ENCODE measurements around the gene PDE6H. TPM values are rescaled to one million over a fixed set of nuclear protein-coding genes. Genes with fewer than 3 reads are reported as not detected.

The PDE6H gene
- total RNA-seq, 1 donor from 2014 or later = not detected

DNA sequence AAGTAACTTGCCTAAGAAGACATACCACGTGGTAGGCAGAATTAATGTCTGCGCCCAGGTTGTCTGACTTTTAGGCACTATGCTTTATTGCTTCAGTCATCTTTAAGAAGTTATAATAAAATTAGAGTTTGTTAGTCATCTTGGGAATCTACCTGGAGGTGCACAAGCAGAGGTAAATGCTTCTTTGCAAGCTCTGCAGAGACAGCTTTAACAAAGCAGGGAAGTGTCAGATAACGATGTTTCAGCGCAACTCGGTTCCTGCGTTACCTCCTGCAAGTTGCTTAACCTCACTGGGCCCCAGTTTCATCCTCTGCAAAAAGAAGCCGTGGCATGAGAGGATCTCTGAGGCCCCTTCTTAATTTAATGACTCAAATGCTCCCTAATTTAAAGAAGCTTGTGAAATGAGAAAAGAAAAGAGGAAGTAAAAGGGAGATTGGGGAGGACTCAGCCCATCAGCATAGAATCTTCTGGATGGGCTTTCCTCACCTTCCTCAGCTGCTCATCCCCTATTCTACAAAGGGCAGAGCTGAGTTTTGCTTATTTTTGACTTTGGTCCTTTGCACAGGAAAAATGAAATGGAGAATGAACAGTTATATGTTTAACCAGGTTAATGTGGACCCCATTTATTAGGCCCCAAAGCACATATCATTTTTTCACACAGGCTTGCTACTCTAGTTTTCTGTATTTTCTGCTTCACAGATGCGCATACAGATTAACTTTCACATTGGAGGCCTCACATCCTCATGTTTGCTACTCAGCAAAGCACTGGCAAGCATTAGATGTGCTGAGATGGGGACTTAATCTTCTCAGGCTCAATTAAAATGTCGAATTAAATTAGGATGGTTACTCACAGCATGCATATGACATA, 16.6 kb upstream of the PDE6H start:
- peak overlapping the region; percentile 29 to 70 for H3K27ac ChIP-seq
- H3K36me3 ChIP-seq = no peaks in the 10 kb centered on the region
- no peaks in the 10 kb centered on the region for H3K9me3 ChIP-seq
- H3K27me3 ChIP-seq = no peaks in the 10 kb centered on the region
- TF ChIP-seq, protein P1, sequence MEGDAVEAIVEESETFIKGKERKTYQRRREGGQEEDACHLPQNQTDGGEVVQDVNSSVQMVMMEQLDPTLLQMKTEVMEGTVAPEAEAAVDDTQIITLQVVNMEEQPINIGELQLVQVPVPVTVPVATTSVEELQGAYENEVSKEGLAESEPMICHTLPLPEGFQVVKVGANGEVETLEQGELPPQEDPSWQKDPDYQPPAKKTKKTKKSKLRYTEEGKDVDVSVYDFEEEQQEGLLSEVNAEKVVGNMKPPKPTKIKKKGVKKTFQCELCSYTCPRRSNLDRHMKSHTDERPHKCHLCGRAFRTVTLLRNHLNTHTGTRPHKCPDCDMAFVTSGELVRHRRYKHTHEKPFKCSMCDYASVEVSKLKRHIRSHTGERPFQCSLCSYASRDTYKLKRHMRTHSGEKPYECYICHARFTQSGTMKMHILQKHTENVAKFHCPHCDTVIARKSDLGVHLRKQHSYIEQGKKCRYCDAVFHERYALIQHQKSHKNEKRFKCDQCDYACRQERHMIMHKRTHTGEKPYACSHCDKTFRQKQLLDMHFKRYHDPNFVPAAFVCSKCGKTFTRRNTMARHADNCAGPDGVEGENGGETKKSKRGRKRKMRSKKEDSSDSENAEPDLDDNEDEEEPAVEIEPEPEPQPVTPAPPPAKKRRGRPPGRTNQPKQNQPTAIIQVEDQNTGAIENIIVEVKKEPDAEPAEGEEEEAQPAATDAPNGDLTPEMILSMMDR (IDR thresholded peaks at IDR 0.05) = no peak
- peaks cover 6 to 39% of the 10 kb centered on the region in 2 donors for H3K4me1 ChIP-seq
- intact Hi-C loops (cut with DNase I) = no loop called here
- H3K4me3 ChIP-seq = no peak overlapping the region
- no peak for DNase-seq (ENCODE audit: low spot score in 2 of 2)

DNA sequence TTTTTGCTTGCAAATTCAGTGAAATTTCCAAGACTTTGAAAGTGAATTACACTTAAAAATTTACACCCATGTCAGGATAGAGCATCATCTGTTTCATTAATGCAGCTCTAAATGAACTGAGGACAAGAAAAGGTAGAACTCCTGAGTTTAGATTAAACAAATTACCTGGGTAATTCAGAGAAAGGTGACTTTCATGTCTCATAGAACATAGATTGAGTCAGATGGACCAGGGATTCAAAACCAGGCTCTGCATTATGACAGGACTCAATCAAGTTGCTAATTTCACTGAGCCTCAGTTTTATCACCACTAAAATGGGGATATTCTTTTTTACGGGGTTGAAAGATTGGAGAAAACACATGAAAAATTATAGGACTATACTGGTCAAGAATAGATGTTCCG, 15.9 kb upstream of the PDE6H start:
- Histone ChIP-seq H3K36me3 (no peaks in the 10 kb centered on the region), H3K4me1 (peaks cover 6 to 32% of the 10 kb centered on the region in 2 donors), H3K4me3 (peak overlapping the region in 1 of 2 donors; percentile 66), H3K27ac (peak overlapping the region; percentile 70), H3K27me3 (no peaks in the 10 kb centered on the region), H3K9me3 (no peaks in the 10 kb centered on the region)
- TF ChIP-seq, protein P1 (IDR thresholded peaks at IDR 0.05) = no peak
- intact Hi-C loops (cut with DNase I) = no loop called here
- DNase-seq (ENCODE audit: low spot score in 2 of 2) = no peak

DNA sequence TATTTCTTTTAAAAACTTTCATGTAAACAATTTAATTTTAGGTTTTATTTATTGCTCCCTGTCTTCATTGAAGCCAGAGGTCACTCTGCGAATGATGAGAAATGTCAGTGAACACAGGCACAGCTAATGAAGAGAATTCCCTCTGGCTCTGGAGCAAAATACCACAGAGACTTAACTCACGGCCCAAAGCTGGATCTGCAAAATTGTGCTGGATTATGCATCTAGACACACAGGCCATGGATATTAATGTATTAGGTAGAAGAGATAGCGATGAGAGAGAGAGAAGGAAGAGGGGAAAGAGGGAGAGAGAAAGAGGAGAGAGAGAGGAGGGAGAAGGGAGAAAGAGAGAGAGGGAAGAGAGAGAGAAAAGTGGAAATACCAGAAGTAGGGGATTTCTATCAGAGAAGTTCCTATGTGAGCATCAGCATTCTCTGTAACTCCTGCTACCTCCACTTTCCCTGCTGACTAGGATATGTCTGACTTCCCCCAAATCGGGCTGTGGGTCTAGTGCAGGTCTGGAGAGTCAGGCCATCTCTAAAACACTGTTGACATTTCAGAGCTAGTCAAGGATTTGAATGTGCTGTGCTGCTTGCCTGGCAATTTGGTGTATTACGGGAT, 15.2 kb upstream of the PDE6H start:
- DNase-seq (ENCODE audit: low spot score in 2 of 2) = no peak
- Histone ChIP-seq H3K27me3 (no peaks in the 10 kb centered on the region), H3K36me3 (no peaks in the 10 kb centered on the region), H3K27ac (peak overlapping the region; percentile 70), H3K9me3 (no peaks in the 10 kb centered on the region), H3K4me3 (peak overlapping the region; percentile 8 to 66), H3K4me1 (peaks cover 6 to 27% of the 10 kb centered on the region in 2 donors)
- intact Hi-C loops (cut with DNase I) = no loop called here
- TF ChIP-seq, protein P1 (IDR thresholded peaks at IDR 0.05) = no peak

DNA sequence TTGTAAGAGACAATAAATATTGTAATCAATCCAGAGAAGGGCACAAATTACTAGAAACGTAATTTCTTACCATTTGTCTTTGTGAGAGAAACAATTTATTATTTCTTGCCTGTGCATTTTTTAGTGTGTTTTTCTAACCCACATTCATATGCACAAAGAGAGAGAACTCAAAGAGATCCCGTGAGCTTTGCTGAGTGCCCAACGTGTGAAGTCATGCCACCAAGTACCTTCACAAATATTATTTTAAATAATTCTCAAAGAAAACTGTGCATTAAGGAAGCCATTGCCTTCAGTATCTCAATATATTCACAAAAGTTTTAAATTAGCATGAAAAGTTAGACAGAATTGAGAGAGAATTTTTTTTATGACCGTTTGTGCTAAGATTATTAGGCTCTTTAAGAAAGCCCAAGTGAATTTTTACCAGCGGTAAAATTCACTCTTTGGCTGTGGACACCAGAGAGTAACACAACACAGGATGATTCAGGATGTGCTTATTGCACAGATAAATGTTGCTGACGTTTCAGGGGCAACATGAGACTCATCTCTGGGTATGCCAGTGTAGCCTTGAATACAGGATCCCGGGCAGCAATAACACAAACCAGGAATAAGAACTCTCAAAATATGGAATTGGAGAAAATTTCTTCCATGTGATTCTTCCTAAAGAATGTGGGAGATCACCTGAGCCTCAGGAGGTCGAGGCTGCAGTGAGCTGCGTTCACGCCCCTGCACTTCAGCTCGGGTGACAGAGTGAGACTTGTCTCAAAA, 14.3 kb upstream of the PDE6H start:
- Histone ChIP-seq H3K27ac (peak overlapping the region; percentile 70 to 78), H3K27me3 (no peaks in the 10 kb centered on the region), H3K36me3 (no peaks in the 10 kb centered on the region), H3K4me3 (peak overlapping the region; percentile 22 to 66), H3K9me3 (no peaks in the 10 kb centered on the region), H3K4me1 (peaks cover 6 to 26% of the 10 kb centered on the region in 2 donors)
- TF ChIP-seq, protein P1 (IDR thresholded peaks at IDR 0.05) = no peak
- no peak for DNase-seq (ENCODE audit: low spot score in 2 of 2)
- intact Hi-C loops (cut with DNase I) = no loop called here

DNA sequence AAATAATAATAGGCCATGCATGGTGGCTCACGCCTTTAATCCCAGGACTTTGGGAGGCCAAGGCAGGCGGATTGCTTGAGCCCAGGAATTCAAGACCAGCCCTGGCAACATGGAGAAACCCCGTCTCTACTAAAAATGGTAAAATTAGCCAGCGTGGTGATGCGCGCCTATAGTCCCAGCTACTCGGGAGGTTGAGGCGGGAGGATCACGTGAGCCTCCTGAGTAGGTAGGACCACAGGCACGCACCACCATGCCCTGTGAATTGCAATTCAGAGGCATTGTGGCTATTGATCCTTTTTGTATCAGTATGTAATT, 13.8 kb upstream of the PDE6H start:
- Histone ChIP-seq H3K4me3 (peak overlapping the region in 1 of 2 donors; percentile 66), H3K36me3 (no peaks in the 10 kb centered on the region), H3K4me1 (peaks cover 6 to 24% of the 10 kb centered on the region in 2 donors), H3K27me3 (no peaks in the 10 kb centered on the region), H3K27ac (peak overlapping the region; percentile 70 to 78), H3K9me3 (no peaks in the 10 kb centered on the region)
- intact Hi-C loops (cut with DNase I) = no loop called here
- DNase-seq (ENCODE audit: low spot score in 2 of 2) = no peak
- TF ChIP-seq, protein P1 (IDR thresholded peaks at IDR 0.05) = no peak
